ENCODE measurements around the gene LCA5L.
"Not testable (repeated sequence)": the region's sequence is repeated elsewhere in the genome, so short reads cannot be mapped to it uniquely, and the experiment has no call there.

Gene LCA5L

GRCh38 chr21:39387461-39388037 lies 58.0 kb downstream of the LCA5L start:
- peak; percentile 96 for DNase-seq (ENCODE audit: low spot score)

DNA sequence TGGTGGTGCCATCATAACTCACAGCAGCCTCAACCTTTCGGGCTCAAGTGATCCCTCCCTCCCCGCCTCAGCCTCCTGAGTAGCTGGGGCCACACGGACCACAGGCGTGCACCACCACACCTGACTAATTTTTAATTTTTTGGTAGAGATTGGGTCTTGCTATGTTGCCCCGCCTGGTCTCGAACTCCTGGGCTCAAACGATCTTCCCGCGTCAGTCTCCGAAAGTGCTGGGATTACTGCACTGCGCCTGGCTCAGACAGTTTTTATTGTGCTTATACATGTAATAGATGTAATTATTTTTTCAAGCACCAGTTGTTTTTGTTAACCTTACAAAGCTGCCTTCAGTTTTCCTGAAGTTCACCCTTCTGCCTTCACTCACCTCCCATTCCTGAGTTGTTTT lies 58.7 kb downstream of the LCA5L start:
- no peak for DNase-seq (ENCODE audit: low spot score)

GRCh38 chr21:39386194-39386593 lies 59.4 kb downstream of the LCA5L start:
- DNase-seq (ENCODE audit: low spot score): no peak

DNA sequence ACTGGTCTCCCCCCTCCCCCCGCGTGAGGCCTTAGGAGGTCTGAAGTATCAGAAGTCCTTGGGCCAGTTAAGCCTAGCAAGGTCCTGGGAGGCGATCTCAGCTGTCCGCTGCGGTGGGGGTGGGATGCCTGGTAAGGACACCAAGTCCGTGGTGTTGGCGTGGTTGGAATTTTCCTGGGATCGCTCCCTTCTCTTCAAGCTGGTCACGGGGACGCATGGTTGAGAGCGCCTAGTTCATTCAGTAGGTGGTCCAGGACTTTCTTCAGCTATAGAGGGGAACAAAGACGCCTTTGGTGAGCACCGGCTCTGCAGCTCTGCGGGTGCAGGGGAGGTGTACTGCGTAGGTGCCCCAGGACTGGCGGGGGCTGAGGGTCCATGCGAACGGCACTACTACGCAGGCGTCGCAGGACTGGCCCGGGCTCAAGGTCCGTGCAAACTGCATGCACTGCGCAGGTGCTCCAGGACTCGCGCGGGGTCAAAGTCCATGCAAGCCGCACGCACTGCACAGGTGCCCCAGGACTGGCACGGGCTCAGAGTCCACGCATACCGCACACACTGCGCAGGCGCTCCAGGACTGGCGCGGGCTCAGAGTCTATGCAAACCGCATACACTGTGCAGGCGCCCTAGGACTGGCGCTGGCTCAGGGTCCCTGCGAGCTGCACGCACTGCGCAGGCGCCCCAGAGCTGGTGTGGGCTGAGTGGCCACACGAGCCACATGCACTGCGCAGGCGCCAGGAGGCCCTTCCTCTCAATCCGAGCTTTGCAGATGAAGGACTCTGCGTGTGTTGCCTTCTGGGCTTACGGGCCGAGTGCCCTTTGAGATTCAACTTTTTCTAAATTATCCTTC lies 60.1 kb downstream of the LCA5L start:
- DNase-seq (ENCODE audit: low spot score): peak; percentile 43

- no peak for DNase-seq (ENCODE audit: low spot score)
Observed at GRCh38 chr21:39384674-39385298, 60.8 kb downstream of the LCA5L start.

GRCh38 chr21:39382096-39382495 lies 63.5 kb downstream of the LCA5L start:
- not testable (repeated sequence) for DNase-seq (ENCODE audit: low spot score)

GRCh38 chr21:39381009-39381408 lies 64.6 kb downstream of the LCA5L start:
- DNase-seq (ENCODE audit: low spot score): no peak

GRCh38 chr21:39379986-39380891 lies 65.3 kb downstream of the LCA5L start:
- DNase-seq (ENCODE audit: low spot score): peak; percentile 89

- DNase-seq (ENCODE audit: low spot score): no peak
Observed at GRCh38 chr21:39377444-39378050, 68.0 kb downstream of the LCA5L start.

GRCh38 chr21:39375446-39375845 lies 70.1 kb downstream of the LCA5L start:
- no peak for DNase-seq (ENCODE audit: low spot score)

DNA sequence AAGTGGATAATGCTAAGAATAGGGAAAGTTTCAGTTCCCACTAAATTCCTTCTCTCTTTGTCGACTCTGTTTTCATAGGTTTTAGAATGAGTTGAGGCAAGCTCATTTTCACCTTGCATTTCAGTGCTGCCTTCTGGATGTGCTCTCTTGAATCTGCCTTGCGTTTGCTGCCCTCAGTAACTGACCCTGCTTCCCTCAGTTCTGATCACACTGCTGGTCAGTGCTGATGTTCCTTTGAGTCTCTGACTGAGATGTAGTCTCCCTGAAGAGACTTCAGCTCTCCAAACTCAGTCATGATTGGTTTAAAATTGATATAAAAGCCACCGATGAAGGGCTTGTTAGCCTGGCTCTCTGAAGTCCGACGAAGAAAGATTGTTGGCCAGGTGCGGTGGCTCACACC lies 71.5 kb downstream of the LCA5L start:
- DNase-seq (ENCODE audit: low spot score): no peak

GRCh38 chr21:39373634-39374033 lies 71.9 kb downstream of the LCA5L start:
- DNase-seq (ENCODE audit: low spot score): peak; percentile 20

GRCh38 chr21:39369896-39370288 lies 75.7 kb downstream of the LCA5L start:
- DNase-seq (ENCODE audit: low spot score): not testable (repeated sequence)

GRCh38 chr21:39367783-39368182 lies 77.8 kb downstream of the LCA5L start:
- DNase-seq (ENCODE audit: low spot score): no peak

DNA sequence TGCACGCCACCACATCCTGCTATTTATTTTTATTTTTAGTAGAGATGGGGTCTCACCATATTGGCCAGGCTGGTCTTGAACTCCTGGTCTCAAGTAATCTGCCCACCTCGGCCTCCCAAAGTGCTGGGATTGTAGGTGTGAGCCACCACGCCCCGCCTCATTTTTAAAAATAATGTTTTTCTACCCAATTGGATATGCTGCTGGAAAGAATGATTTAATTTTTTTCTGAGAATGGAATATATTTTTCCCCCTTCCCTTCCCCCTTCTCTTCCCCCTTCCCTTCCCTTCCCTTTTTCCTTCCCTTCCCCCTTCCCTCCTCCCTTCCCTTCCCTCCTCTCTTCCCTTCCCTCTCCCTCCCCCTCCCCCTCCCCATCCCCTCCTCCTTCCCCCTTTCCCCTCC lies 79.0 kb downstream of the LCA5L start:
- no peak for DNase-seq (ENCODE audit: low spot score)

DNA sequence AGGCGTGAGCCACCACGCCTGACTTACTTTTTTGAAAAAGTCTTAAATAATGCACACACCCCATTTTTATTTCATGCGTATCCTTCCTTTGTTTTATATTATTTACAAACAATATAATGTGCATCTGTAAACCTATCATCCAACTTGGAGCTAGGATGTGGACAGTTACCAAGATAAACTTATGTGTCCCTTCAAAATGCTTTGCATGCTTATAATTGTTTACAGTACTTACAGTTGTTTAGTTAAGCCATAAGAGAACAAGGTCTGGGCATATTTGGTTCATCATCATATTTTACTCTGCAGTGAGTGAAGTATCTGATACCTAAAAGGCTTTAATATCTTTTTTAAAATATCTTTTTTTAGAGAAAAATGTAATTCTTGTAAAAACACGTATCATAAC lies 80.6 kb downstream of the LCA5L start:
- DNase-seq (ENCODE audit: low spot score): no peak

DNA sequence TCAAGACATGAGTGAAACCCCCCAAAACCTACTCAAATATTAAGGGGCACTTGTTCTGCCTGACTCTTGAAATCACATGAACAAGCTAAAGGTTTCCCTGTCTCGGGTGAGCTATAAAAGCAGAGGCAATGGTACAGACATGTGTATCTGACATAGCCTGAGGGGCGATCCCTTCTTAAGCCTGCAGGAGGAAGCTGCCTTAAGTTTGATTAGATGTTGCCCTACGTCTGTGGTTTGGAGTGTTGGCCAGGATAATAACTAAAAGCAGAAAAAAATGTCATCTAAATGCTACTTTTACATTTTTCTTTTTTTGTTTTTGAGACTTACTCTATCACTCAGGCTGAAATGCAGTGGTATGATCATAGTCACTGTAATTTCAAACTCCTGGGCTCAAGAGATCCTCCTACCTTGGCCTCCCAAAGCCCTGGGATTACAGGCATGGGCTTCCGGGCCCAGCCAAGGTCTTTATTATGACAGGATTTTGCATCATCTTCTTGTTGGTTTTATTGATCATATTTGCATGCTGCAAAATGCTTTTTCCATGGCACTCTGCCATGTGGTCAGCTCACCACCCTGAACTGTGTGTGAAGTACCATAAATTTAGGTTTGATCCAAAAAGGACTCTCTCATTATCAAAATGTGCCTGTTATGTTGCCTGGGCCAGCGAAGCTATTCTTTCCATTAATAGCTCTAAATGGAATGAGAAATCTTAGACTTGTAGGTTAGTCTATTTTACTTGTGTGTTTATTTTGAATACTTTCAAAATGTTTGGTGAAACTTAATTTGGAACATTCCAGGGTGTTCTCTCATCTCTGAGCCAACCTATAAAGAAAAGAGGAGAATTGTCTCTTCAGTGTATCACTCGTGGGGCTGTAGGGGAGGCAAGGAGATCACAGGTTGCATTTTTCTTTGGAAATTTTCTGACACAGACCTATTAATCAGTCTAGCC lies 81.7 kb downstream of the LCA5L start:
- no peak for DNase-seq (ENCODE audit: low spot score)

DNA sequence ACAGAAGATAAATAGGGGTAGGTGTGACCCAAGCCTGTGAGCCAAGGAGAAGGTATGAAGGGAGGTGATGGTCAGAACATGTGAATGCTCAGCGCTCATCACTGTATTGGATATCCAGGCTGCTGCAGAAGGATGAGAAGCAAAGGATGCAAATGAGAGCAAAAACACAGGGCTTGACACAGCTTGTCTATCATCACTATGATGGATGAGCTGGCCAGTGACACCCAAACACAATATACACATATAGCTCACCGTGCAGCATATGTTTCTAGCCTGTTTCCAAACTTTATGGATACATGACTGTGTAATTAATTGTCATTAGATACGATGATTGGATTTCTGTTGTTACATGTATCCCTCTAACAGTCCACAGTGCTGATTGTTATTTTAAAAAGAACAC lies 82.8 kb downstream of the LCA5L start:
- no peak for DNase-seq (ENCODE audit: low spot score)

GRCh38 chr21:39359382-39359781 lies 86.2 kb downstream of the LCA5L start:
- DNase-seq (ENCODE audit: low spot score): no peak
